NT2/D1 (cell line): ENCODE results near the gene TTC23.

Experiments used
- SUZ12 ChIP-seq: IDR thresholded peaks from 2 replicates; pipeline ENCODE4 v1.6.1; 2011; ENCODE audit not compliant: insufficient read length, insufficient read depth; ENCODE audit errors: extremely low read depth
- YY1 ChIP-seq: IDR thresholded peaks from 2 replicates; pipeline ENCODE4 v1.6.1; 2011; ENCODE audit not compliant: insufficient read length, insufficient read depth
- ZNF274 ChIP-seq: IDR thresholded peaks from 2 replicates; pipeline ENCODE4 v1.6.1; 2011; ENCODE audit warnings: mild to moderate bottlenecking, low read depth, low read length

GRCh38 chr15:99230867-99231266, 18.5 kb downstream of the TTC23 start:
- TF ChIP-seq SUZ12 (no peak), YY1 (no peak), ZNF274 (no peak)
